WERI-Rb-1 (cell line): ENCODE data around the gene CACNA2D2.

Experiments
- DNase-seq: peaks from one replicate; pipeline ENCODE4 v3.0.0-alpha.2; 2020
- H3K27ac ChIP-seq: fragments of 250-450 bp; sonication (Bioruptor Pico); 2 replicates; pipeline ENCODE4 v1.5.1; 2020; ENCODE audit warnings: mild to moderate bottlenecking, moderate library complexity
- H3K27me3 ChIP-seq: fragments of 250-450 bp; sonication (Bioruptor Pico); 2 replicates; pipeline ENCODE4 v1.5.1; 2021; ENCODE audit warnings: mild to moderate bottlenecking, low read depth, moderate library complexity; ENCODE audit not compliant: insufficient read depth, severe bottlenecking
- H3K36me3 ChIP-seq: fragments of 250-450 bp; sonication (Bioruptor Pico); 2 replicates; pipeline ENCODE4 v1.5.1; 2020; ENCODE audit warnings: mild to moderate bottlenecking, moderate library complexity
- H3K4me3 ChIP-seq: 2 replicates; pipeline ENCODE4 v1.5.1; 2011; ENCODE audit warnings: low read depth, mild to moderate bottlenecking, control low read depth, low read length
- H3K9me3 ChIP-seq: fragments of 250-450 bp; sonication (Bioruptor Pico); 2 replicates; pipeline ENCODE4 v1.5.1; 2021; ENCODE audit warnings: mild to moderate bottlenecking, moderate library complexity; ENCODE audit not compliant: severe bottlenecking
- TF ChIP-seq, protein P1 (sequence below): IDR thresholded peaks from 2 replicates; pipeline ENCODE4 v1.5.1; 2011; ENCODE audit warnings: low read depth, mild to moderate bottlenecking, control low read depth, inconsistent platforms, low read length

CACNA2D2 gene

DNA sequence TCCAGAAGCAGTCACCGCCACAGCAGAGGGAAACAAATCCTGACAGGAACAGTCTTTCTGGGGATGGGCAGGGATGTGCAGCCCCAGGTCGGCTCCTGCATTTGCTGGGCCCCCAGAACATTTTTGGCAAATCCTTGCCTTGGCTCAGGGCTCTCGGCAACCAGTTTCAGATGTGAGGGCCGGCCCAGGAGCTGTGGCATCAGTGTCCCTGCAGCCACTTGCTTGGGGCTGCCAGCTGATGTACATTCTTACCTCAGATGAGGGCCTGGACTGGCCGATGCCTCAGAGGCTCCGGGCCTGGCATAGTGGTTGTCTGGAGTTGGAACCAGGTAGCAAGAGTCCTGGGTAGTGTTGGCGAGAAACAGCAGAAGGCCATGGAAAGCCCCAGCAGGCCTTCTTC is 148.6 kb downstream of the CACNA2D2 start:
- Histone ChIP-seq H3K36me3 (peaks cover 54% of the 10 kb centered on the region), H3K4me3 (no peak overlapping the region), H3K27me3 (no peaks in the 10 kb centered on the region), H3K9me3 (no peaks in the 10 kb centered on the region), H3K27ac (no peak overlapping the region)
- TF ChIP-seq, protein P1, sequence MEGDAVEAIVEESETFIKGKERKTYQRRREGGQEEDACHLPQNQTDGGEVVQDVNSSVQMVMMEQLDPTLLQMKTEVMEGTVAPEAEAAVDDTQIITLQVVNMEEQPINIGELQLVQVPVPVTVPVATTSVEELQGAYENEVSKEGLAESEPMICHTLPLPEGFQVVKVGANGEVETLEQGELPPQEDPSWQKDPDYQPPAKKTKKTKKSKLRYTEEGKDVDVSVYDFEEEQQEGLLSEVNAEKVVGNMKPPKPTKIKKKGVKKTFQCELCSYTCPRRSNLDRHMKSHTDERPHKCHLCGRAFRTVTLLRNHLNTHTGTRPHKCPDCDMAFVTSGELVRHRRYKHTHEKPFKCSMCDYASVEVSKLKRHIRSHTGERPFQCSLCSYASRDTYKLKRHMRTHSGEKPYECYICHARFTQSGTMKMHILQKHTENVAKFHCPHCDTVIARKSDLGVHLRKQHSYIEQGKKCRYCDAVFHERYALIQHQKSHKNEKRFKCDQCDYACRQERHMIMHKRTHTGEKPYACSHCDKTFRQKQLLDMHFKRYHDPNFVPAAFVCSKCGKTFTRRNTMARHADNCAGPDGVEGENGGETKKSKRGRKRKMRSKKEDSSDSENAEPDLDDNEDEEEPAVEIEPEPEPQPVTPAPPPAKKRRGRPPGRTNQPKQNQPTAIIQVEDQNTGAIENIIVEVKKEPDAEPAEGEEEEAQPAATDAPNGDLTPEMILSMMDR = no peak
- no peak for DNase-seq

DNA sequence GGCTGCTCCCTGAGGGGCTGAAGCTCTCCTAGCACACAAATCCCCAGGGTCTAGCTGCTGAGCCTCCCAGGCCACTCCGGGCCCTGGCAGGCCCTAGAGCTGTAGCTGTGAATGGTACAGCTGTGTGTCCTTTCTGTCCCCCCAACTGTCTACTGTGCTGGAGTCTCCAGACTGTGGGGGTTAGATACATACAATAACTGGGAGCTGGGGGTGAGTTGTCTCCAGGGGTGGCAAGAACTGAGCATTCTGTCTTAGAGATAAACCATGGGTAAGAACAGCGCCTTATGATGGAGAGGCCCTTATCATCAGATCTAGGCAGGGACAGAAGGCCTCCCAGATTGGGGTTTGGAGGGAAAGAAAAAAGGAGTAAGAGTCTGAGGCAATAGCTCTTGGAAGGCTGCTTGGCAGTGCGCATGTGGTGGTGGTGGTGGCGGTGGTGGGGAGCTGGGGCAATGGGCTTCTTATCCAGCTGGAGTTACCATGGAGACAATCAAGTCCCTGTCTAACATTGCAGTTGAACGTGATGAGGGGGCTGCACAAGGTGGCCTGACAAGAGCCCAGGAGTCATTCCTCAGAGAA is 149.2 kb downstream of the CACNA2D2 start:
- TF ChIP-seq, protein P1 = no peak
- H3K27ac ChIP-seq = no peak overlapping the region
- H3K9me3 ChIP-seq = no peaks in the 10 kb centered on the region
- H3K4me3 ChIP-seq = no peak overlapping the region
- no peak for DNase-seq
- H3K27me3 ChIP-seq = no peaks in the 10 kb centered on the region
- H3K36me3 ChIP-seq = peaks cover 58% of the 10 kb centered on the region

DNA sequence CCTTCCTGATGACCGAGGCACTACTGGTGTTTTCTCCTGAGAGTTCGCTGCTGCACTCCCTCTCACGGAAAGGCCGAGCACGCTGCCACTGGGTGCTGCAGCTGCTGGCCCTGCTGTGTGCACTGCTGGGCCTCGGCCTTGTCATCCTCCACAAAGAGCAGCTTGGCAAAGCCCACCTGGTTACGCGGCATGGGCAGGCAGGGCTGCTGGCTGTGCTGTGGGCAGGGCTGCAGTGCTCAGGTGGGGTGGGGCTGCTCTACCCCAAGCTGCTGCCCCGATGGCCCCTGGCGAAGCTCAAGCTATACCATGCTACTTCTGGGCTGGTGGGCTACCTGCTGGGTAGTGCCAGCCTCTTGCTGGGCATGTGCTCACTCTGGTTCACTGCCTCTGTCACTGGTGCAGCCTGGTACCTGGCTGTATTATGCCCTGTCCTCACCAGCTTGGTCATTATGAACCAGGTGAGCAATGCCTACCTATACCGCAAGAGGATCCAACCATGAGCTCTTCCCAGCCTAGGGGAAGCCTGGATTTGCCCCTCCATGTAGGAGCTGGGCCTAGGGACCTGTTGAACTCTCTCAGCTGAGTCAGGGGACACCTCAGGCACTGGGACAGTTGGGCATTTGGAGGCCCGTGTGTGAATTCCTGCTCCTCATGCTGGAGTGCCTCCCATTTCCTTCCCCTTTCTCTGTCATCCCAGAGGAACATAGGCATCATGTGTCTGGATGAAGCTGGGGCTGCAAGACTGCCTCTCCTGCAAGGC is 150.0 kb downstream of the CACNA2D2 start:
- no peak overlapping the region for H3K27ac ChIP-seq
- no peak overlapping the region for H3K4me3 ChIP-seq
- no peaks in the 10 kb centered on the region for H3K9me3 ChIP-seq
- DNase-seq = no peak
- TF ChIP-seq, protein P1 = no peak
- no peaks in the 10 kb centered on the region for H3K27me3 ChIP-seq
- peaks cover 66% of the 10 kb centered on the region for H3K36me3 ChIP-seq

DNA sequence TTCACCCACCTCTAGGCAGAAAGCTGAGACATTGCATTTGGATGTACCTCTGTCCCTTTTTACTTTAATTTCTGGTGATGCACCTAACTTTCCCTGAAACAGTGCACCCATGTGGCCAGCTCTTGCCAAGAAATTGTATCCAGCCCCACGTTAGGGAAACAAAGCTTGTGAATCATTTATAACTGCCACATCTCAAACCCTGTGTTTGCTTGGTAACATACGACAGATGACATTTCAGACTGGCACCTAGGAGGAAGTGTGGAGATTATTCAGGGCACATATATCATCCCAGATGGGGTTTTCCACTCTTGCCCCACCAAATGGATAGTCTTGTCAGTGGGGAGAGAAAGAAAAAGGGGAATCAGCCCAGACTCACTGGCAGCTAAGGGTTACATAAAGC is 150.7 kb downstream of the CACNA2D2 start:
- TF ChIP-seq, protein P1 = peak; percentile 32; the same call in 1 of the 2 replicates
- peaks cover 66% of the 10 kb centered on the region for H3K36me3 ChIP-seq
- no peak overlapping the region for H3K4me3 ChIP-seq
- no peak for DNase-seq
- no peaks in the 10 kb centered on the region for H3K9me3 ChIP-seq
- H3K27me3 ChIP-seq = no peaks in the 10 kb centered on the region
- no peak overlapping the region for H3K27ac ChIP-seq

DNA sequence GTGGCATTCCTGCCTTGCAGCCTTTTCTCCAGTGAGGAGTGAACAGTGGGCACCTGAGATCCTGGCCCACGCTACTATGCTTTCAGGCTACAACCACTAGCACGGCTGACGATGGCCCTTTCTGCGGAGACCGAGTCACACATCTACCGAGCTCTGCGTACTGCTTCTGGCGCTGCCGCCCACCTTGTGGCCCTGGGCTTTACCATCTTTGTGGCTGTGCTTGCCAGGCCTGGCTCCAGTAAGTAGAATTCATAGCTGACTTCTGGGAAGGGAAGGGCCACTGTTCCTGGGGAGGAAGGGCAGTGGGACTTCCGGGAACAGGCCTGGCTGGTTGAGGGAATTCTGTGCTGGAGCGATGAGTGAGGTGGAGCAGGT is 152.1 kb downstream of the CACNA2D2 start:
- H3K36me3 ChIP-seq = peaks cover 61% of the 10 kb centered on the region
- DNase-seq = no peak

More for the DNA sequence above, 152.1 kb downstream of the CACNA2D2 start:
- Histone ChIP-seq H3K27me3 (no peaks in the 10 kb centered on the region), H3K27ac (peak overlapping the region; percentile 83), H3K9me3 (no peaks in the 10 kb centered on the region), H3K4me3 (peak overlapping the region; percentile 87)
- TF ChIP-seq, protein P1 = no peak
